ENCODE measurements around the gene TEX2. TPM values are rescaled to one million over a fixed set of nuclear protein-coding genes. Genes with fewer than 3 reads are reported as not detected.

Gene TEX2, protein sequence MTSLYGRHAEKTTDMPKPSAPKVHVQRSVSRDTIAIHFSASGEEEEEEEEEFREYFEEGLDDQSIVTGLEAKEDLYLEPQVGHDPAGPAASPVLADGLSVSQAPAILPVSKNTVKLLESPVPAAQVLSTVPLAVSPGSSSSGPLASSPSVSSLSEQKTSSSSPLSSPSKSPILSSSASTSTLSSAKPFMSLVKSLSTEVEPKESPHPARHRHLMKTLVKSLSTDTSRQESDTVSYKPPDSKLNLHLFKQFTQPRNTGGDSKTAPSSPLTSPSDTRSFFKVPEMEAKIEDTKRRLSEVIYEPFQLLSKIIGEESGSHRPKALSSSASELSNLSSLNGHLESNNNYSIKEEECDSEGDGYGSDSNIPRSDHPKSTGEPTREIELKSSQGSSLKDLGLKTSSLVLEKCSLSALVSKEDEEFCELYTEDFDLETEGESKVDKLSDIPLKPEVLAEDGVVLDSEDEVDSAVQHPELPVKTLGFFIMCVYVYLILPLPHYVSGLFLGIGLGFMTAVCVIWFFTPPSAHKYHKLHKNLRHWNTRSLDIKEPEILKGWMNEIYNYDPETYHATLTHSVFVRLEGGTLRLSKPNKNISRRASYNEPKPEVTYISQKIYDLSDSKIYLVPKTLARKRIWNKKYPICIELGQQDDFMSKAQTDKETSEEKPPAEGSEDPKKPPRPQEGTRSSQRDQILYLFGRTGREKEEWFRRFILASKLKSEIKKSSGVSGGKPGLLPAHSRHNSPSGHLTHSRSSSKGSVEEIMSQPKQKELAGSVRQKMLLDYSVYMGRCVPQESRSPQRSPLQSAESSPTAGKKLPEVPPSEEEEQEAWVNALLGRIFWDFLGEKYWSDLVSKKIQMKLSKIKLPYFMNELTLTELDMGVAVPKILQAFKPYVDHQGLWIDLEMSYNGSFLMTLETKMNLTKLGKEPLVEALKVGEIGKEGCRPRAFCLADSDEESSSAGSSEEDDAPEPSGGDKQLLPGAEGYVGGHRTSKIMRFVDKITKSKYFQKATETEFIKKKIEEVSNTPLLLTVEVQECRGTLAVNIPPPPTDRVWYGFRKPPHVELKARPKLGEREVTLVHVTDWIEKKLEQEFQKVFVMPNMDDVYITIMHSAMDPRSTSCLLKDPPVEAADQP
- 44.0 and 59.0 TPM in 2 replicates for total RNA-seq (2011; cell fraction: chromatin; rRNA removed; ENCODE audit: low replicate concordance)
- 27.0 and 29.3 TPM in 2 replicates for total RNA-seq (2011; cell fraction: nucleolus; rRNA removed)
- total RNA-seq (2011; cell fraction: nucleoplasm; rRNA removed): 38.6 and 52.3 TPM in 2 replicates
- 19.8 and 23.9 TPM in 2 replicates for total RNA-seq (2014; rRNA removed)
- 17.5 and 17.7 TPM in 2 replicates for total RNA-seq (2014; rRNA removed; fragmentation: Illumina TruSeq; extraction: Trizol)
- total RNA-seq (2015; rRNA removed; fragmentation: Illumina TruSeq; extraction: Trizol): 17.7 and 18.1 TPM in 2 replicates
- 24.5 and 27.6 TPM in 2 replicates for total RNA-seq (2021)
- polyA plus RNA-seq (2011; rRNA removed): 15.2 and 19.3 TPM in 2 replicates
- 12.2 and 12.8 TPM in 2 replicates for polyA plus RNA-seq (2011; cell fraction: cytosol; rRNA removed)
- 22.0 and 25.0 TPM in 2 replicates for polyA plus RNA-seq (2011; cell fraction: nucleus; rRNA removed)
- polyA plus RNA-seq (2012): 9.8 and 13.7 TPM in 2 replicates
- 23.6 and 27.6 TPM in 2 replicates for polyA plus RNA-seq (2014; fragmentation: Illumina TruSeq; extraction: Trizol)
- 1 to 10 TPM; 4.1 to 4.8 TPM for polyA plus RNA-seq (2014; fragmentation: Nextera tagmentation; extraction: Ambion mirVana)
- polyA plus RNA-seq (2014; rRNA removed): 18.4 and 20.2 TPM in 2 replicates
- polyA minus RNA-seq (2011; rRNA and poly(A)+ RNA removed): 28.0 and 31.6 TPM in 2 replicates
- polyA minus RNA-seq (2011; cell fraction: cytosol; rRNA and poly(A)+ RNA removed): 9.4 and 13.2 TPM in 2 replicates
- 22.8 and 23.2 TPM in 2 replicates for polyA minus RNA-seq (2011; cell fraction: nucleus; rRNA and poly(A)+ RNA removed)
- Bru-seq, nascent RNA: percentile 78 among the genes with signal in this experiment
- percentile 73 among the genes with signal in this experiment for BruChase-seq, experiment 1, labeled RNA remaining after a 2-hour chase
- percentile 71 among the genes with signal in this experiment for BruChase-seq, experiment 2, labeled RNA remaining after a 6-hour chase
- long read RNA-seq, experiment 1, full-length matches to known transcripts: 8 of 85 reads
- long read RNA-seq, experiment 1, partial matches to known transcripts: 64 of 85 reads
- long read RNA-seq, experiment 1, other reads (novel, unspliced or antisense): 13 of 85 reads
- long read RNA-seq, experiment 2, full-length matches to known transcripts: 7 of 24 reads
- long read RNA-seq, experiment 2, partial matches to known transcripts: 7 of 24 reads
- long read RNA-seq, experiment 2, other reads (novel, unspliced or antisense): 10 of 24 reads
- long read RNA-seq, experiment 3, partial matches to known transcripts: 3 of 4 reads
- long read RNA-seq, experiment 3, other reads (novel, unspliced or antisense): 1 of 4 reads

DNA sequence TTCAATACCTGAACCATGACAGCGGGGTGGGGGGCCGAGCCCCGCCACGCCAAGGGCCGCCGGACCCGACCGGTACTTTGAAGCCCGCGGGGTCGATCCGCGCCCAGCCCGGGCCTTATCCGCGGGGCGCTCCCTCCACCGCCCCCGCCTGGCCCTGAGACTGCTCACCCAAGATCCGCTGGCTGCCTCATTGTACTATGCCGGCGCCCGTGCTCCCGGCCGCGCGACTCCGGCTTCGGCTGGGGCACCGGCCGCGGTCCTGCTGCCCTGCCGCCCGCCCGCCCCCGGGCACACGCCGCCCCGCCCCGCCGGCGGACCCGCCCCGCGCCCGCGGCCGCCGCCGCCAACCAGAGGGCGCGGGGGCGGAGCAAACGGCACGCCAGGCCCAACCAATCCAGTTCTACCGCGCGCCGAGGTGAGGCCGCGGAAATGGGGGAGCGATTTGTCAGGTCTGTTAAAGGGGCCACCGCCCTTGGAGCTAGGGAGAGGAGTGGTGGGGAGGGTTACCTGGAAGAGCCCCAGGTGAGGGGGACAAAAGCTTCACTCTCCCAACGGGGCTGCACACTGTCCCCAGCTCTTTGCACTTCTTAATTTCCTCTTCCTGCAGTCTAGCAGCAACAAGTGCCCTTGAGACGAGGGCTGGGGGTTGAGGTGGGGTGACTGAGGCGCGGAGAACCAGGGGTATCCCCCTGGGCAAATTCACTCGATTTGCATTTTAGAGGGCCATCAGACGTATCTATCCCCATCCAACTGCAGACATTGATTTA lies at the start of gene TEX2:
Gene TEX2, minus strand, starts transcription at position 261 of the 767 bp plus-strand sequence. CDS start 49,043 bp downstream, outside the sequence.
- WGBS (ENCODE audit: insufficient coverage, low coverage, missing lambda C conversion rate): 3% methylated on average over 34 of the region's 69 CpGs
- ATAC-seq (peak; percentile 88), FAIRE-seq (peak; percentile 62), DNase-seq (ENCODE audit: extremely low read depth in 1 of 4, low spot score in 3 of 4) (peak; percentile 96 to 99 (median 98))
- no peaks in the 10 kb centered on the region for H3K9me1 ChIP-seq (ENCODE audit: control insufficient read depth, insufficient read depth, low read length)
- in situ Hi-C loops (cut with MboI): no loop called here
- H3K4me2 ChIP-seq (ENCODE audit: insufficient read depth, low read length): peak within 1 kb of the TSS; percentile 99
- no peaks in the 10 kb centered on the region for H3K9me3 ChIP-seq (replicated peaks; ENCODE audit: control insufficient read depth, insufficient read depth, low read depth, low read length)
- no TSS peak for BruUV-seq (replicated peaks)
- CTCF ChIA-PET (ENCODE audit: low intra/inter-chr PET ratio): no interaction called here
- POLR2A ChIA-PET: interaction anchor here (0.6 to 1.6 kb wide), 6 partner anchors 8 to 197 kb away, joined by 3 to 5 read pairs (median 4); no protein-coding TSS in a partner anchor
- H3K4me1 ChIP-seq (replicated peaks in 1 of 2; ENCODE audit: control insufficient read depth in 2 of 2, insufficient read depth in 2 of 2, low read length in 2 of 2): peaks cover 11 to 27% of the 10 kb centered on the region in 2 experiments; a peak in 4 of 5 replicates
- peak within 1 kb of the TSS; percentile 86 to 93 for H3K9ac ChIP-seq (ENCODE audit: insufficient read depth in 1 of 2, low read depth in 2 of 2, low read length in 2 of 2)
- intact Hi-C loops (cut with micrococcal nuclease): loop anchor here (5.0 kb wide), 2 partner anchors 51 to 116 kb away; no protein-coding TSS in a partner anchor
- peak within 1 kb of the TSS; percentile 84 for H3K27ac ChIP-seq (ENCODE audit: extremely low read depth, low read depth, low read length)
- peak within 1 kb of the TSS; percentile 94 for H3K4me3 ChIP-seq
- peaks cover 6% of the 10 kb centered on the region; the same call in 1 of the 2 replicates for H4K20me1 ChIP-seq (replicated peaks; ENCODE audit: control insufficient read depth, insufficient read depth, low read length)
- peaks cover 5% of the 10 kb centered on the region; the same call in 1 of the 3 replicates for H3K36me3 ChIP-seq (ENCODE audit: control insufficient read depth, insufficient read depth, low read length)
- peak within 1 kb of the TSS; percentile 100 for H2AFZ ChIP-seq (ENCODE audit: low read depth, low read length)
- H3K27me3 ChIP-seq (ENCODE audit: control insufficient read depth in 2 of 2, insufficient read depth in 2 of 2, low read length in 2 of 2): peaks cover 6 to 8% of the 10 kb centered on the region in 2 experiments; a peak in 3 of 5 replicates
- peaks cover 48% of the 10 kb centered on the region for H3K79me2 ChIP-seq (ENCODE audit: control insufficient read depth, insufficient read depth, low read length)
- no peak for TF ChIP-seq ZNF121 (CRISPR knock-in tag; conservative IDR thresholded peaks at IDR 0.05)
- TF ChIP-seq CREB1 (IDR thresholded peaks at IDR 0.05): no peak
- no peak for TF ChIP-seq CREB1 (CRISPR knock-in tag; IDR thresholded peaks at IDR 0.05)
- TF ChIP-seq, protein P1, sequence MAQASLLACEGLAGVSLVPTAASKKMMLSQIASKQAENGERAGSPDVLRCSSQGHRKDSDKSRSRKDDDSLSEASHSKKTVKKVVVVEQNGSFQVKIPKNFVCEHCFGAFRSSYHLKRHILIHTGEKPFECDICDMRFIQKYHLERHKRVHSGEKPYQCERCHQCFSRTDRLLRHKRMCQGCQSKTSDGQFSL (CRISPR knock-in tag; IDR thresholded peaks at IDR 0.05): peak; percentile 68
- TF ChIP-seq, protein P1 (tag; IDR thresholded peaks at IDR 0.05): no peak
- TF ChIP-seq SLC30A9 (CRISPR knock-in tag; IDR thresholded peaks at IDR 0.05): no peak
- TF ChIP-seq EGR1 (conservative IDR thresholded peaks at IDR 0.05): peak; percentile 63
- TF ChIP-seq HCFC1 (IDR thresholded peaks at IDR 0.05; ENCODE audit: low read depth, low read length): peak; percentile 71
- TF ChIP-seq, protein P2, sequence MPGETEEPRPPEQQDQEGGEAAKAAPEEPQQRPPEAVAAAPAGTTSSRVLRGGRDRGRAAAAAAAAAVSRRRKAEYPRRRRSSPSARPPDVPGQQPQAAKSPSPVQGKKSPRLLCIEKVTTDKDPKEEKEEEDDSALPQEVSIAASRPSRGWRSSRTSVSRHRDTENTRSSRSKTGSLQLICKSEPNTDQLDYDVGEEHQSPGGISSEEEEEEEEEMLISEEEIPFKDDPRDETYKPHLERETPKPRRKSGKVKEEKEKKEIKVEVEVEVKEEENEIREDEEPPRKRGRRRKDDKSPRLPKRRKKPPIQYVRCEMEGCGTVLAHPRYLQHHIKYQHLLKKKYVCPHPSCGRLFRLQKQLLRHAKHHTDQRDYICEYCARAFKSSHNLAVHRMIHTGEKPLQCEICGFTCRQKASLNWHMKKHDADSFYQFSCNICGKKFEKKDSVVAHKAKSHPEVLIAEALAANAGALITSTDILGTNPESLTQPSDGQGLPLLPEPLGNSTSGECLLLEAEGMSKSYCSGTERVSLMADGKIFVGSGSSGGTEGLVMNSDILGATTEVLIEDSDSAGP (CRISPR knock-in tag; IDR thresholded peaks at IDR 0.05): peak; percentile 99
- no peak for TF ChIP-seq ZNF830 (CRISPR knock-in tag; IDR thresholded peaks at IDR 0.05)
